Vagina (tissue), 2 donors: ENCODE results near the gene ZNF440.

Experiments used
- POLR2A ChIP-seq, 2 donors: fragments of 450-650 bp; IDR thresholded peaks; one replicate each; pipeline ENCODE4 v1.6.1; 2017; ENCODE audit warnings: antibody characterized with exemption in 2 of 2, mild to moderate bottlenecking in 2 of 2, moderate library complexity in 2 of 2
- TF ChIP-seq, protein P1 (sequence below), 3 experiments: fragments of 450-650 bp in 2 of 3; fragments of 200-600 bp in 1 of 3; sonication (generic) in 1 of 3; IDR thresholded peaks; one replicate each; pipeline ENCODE4 v1.5.1; 2017 to 2019; ENCODE audit warnings: antibody characterized with exemption in 3 of 3, mild to moderate bottlenecking in 2 of 3, moderate library complexity in 2 of 3

DNA sequence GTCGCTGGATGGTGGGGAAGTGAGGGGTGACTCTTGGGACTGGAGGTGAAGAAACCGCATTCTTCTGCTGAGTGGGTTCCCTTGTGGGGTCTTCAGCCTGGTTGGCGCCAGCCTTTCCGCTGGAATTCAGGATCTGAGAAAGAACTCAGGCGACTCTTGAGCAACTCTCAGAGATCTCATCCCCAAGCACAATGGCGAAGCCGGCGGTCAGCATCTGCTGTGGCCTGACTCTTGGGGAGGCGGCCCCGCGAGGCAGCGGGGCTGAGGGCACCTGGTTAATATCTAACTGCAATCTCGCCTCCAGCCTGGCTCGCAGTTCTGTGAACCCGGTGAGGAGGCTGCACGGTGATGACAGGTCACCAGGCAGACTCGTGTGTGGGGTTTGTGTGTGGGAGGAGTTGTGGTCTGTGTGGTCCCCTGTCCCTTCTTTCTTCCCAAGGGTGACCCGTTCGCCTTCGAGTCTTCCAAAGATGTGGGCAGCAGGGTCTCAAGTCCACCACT, 46.4 kb upstream of the ZNF440 start:
- TF ChIP-seq, protein P1, sequence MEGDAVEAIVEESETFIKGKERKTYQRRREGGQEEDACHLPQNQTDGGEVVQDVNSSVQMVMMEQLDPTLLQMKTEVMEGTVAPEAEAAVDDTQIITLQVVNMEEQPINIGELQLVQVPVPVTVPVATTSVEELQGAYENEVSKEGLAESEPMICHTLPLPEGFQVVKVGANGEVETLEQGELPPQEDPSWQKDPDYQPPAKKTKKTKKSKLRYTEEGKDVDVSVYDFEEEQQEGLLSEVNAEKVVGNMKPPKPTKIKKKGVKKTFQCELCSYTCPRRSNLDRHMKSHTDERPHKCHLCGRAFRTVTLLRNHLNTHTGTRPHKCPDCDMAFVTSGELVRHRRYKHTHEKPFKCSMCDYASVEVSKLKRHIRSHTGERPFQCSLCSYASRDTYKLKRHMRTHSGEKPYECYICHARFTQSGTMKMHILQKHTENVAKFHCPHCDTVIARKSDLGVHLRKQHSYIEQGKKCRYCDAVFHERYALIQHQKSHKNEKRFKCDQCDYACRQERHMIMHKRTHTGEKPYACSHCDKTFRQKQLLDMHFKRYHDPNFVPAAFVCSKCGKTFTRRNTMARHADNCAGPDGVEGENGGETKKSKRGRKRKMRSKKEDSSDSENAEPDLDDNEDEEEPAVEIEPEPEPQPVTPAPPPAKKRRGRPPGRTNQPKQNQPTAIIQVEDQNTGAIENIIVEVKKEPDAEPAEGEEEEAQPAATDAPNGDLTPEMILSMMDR (IDR thresholded peaks at IDR 0.05): no peak
- no peak for TF ChIP-seq POLR2A (IDR thresholded peaks at IDR 0.05)
